Left cardiac atrium (tissue), 4 donors: ENCODE measurements around the gene GALNTL6. TPM values are rescaled to one million over a fixed set of nuclear protein-coding genes. Genes with fewer than 3 reads are reported as not detected.
"Not testable (repeated sequence)": the region's sequence is repeated elsewhere in the genome, so short reads cannot be mapped to it uniquely, and the experiment has no call there.

Experiments
- ATAC-seq, 2 donors: fragments of 200-7000 bp; cut with Tn5 transposase; one replicate each; pipeline ENCODE4 v1.9.1; 2020; ENCODE audit warnings: mild to moderate bottlenecking in 2 of 2, moderate library complexity in 2 of 2
- DNase-seq: peaks from one replicate; pipeline ENCODE4 v3.0.0-alpha.2; 2020
- intact Hi-C, 2 donors: fragments of 100-400 bp; cut with DNase I; formaldehyde crosslinking; loops; one replicate each; pipeline versions ENCODE4 v1.14.1 to v1.15.1; 2022 to 2023
- total RNA-seq, 2 donors: library from RNA; stranded (reverse); fragmentation: NEBNext Ultra II Directional; extraction: Animal tissue kit (Norgen Biotek cat#: 25700); gene quantifications; one replicate each; pipeline ENCODE4 v1.2.1, GENCODE V29; 2021
- donor health status: DM: no; HTN: yes; CAD: no.
- donor health status: DM: no; HTN: yes; CAD: no; lungs with severe emphysema.
- donor health status: DM: yes; HTN: yes; CAD: no.
- donor health status: Dilated cardiomyopathy.

The GALNTL6 gene
- total RNA-seq, 2 donors from 2014 or later: not detected

GRCh38 chr4:172323288-172323687, 510.1 kb downstream of the GALNTL6 start:
- ATAC-seq (no peak), DNase-seq (no peak)
- intact Hi-C loops: no loop called here

GRCh38 chr4:172344308-172344938, 531.2 kb downstream of the GALNTL6 start:
- DNase-seq: no peak
- intact Hi-C loops: no loop called here
- no peak for ATAC-seq

GRCh38 chr4:172348426-172348825, 535.2 kb downstream of the GALNTL6 start:
- DNase-seq (no peak), ATAC-seq (no peak)
- intact Hi-C loops: no loop called here

GRCh38 chr4:172352356-172352755, 539.2 kb downstream of the GALNTL6 start:
- no peak for ATAC-seq
- intact Hi-C loops: no loop called here

GRCh38 chr4:172356016-172356415, 542.8 kb downstream of the GALNTL6 start:
- intact Hi-C loops: no loop called here
- no peak for ATAC-seq
- no peak for DNase-seq

More at GRCh38 chr4:172352356-172352755, 539.2 kb downstream of the GALNTL6 start:
- no peak for DNase-seq

GRCh38 chr4:172357006-172357540, 543.9 kb downstream of the GALNTL6 start:
- ATAC-seq: no peak
- intact Hi-C loops: no loop called here
- no peak for DNase-seq

- ATAC-seq: no peak
- intact Hi-C loops: no loop called here
- no peak for DNase-seq
Measured at GRCh38 chr4:172362569-172362968, 549.4 kb downstream of the GALNTL6 start.

- intact Hi-C loops: no loop called here
- ATAC-seq (no peak), DNase-seq (no peak)
Measured at GRCh38 chr4:172369471-172369959, 556.3 kb downstream of the GALNTL6 start.

- DNase-seq (no peak), ATAC-seq (no peak)
- intact Hi-C loops: no loop called here
Measured at GRCh38 chr4:172377486-172378140, 564.4 kb downstream of the GALNTL6 start.

GRCh38 chr4:172379834-172380233, 566.6 kb downstream of the GALNTL6 start:
- ATAC-seq: no peak
- intact Hi-C loops: no loop called here
- DNase-seq: no peak

- no peak for DNase-seq
- intact Hi-C loops: no loop called here
- no peak for ATAC-seq
Measured at GRCh38 chr4:172390331-172390730, 577.1 kb downstream of the GALNTL6 start.

GRCh38 chr4:172392741-172393140, 579.5 kb downstream of the GALNTL6 start:
- intact Hi-C loops: no loop called here
- DNase-seq (no peak), ATAC-seq (no peak)

GRCh38 chr4:172393220-172393619, 580.0 kb downstream of the GALNTL6 start:
- ATAC-seq (no peak), DNase-seq (no peak)
- intact Hi-C loops: no loop called here

GRCh38 chr4:172404676-172405075, 591.5 kb downstream of the GALNTL6 start:
- intact Hi-C loops: no loop called here
- no peak for ATAC-seq
- no peak for DNase-seq

- DNase-seq (no peak), ATAC-seq (no peak)
- intact Hi-C loops: no loop called here
Measured at GRCh38 chr4:172410363-172410762, 597.2 kb downstream of the GALNTL6 start.

- ATAC-seq (no peak), DNase-seq (no peak)
- intact Hi-C loops: no loop called here
Measured at GRCh38 chr4:172411149-172411548, 597.9 kb downstream of the GALNTL6 start.

GRCh38 chr4:172412851-172413580, 599.8 kb downstream of the GALNTL6 start:
- no peak for ATAC-seq
- DNase-seq: no peak
- intact Hi-C loops: no loop called here

GRCh38 chr4:172428979-172429378, 615.8 kb downstream of the GALNTL6 start:
- intact Hi-C loops, DNase-seq, ATAC-seq: not testable (repeated sequence)

- no peak for DNase-seq
- no peak for ATAC-seq
- intact Hi-C loops: no loop called here
Measured at GRCh38 chr4:172480471-172480870, 667.3 kb downstream of the GALNTL6 start.
